Fibroblast of pulmonary artery (primary cell): Measurements from ENCODE around the gene NEK10.

ENCODE experiments used
- DNase-seq: peaks from one replicate; pipeline ENCODE4 v3.0.0-alpha.2; 2010; ENCODE audit warnings: low read depth
- H3K4me3 ChIP-seq: replicated peaks from 2 replicates; pipeline ENCODE4 v1.5.1; 2011; ENCODE audit warnings: low read depth, mild to moderate bottlenecking, control low read depth, low read length, moderate library complexity
- TF ChIP-seq, protein P1 (sequence below): IDR thresholded peaks from 2 replicates; pipeline ENCODE4 v1.5.1; 2011; ENCODE audit warnings: mild to moderate bottlenecking, control low read depth, low read length, inconsistent platforms; ENCODE audit errors: missing control alignments

Gene NEK10

DNA sequence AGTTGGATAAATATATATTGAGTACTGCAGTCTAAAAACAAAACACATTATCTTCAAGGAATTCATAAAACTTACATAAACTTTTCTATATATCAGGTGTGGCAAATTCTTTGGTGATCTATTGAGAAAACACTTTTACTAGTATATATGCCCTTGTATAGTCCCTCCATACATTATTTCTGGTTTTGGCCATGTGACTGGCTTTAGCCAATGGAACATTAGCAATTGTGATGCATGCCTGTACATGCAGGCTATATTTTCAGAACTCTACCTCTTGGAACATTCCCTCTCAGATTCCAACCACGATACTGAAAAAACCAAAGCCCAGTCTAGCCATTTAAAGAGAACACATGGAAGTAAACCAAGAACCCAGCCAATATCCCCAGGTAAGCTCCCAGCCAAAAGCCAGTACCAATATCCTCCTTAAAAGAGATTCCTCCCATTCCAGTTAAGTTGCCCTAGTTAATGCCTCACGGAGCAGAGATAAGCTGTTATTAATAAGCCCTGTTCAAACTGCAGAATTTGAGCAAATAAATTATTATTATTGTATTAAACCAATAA, 152.8 kb downstream of the NEK10 start:
- DNase-seq, result no peak
- H3K4me3 ChIP-seq, result no peak overlapping the region
- TF ChIP-seq, protein P1, sequence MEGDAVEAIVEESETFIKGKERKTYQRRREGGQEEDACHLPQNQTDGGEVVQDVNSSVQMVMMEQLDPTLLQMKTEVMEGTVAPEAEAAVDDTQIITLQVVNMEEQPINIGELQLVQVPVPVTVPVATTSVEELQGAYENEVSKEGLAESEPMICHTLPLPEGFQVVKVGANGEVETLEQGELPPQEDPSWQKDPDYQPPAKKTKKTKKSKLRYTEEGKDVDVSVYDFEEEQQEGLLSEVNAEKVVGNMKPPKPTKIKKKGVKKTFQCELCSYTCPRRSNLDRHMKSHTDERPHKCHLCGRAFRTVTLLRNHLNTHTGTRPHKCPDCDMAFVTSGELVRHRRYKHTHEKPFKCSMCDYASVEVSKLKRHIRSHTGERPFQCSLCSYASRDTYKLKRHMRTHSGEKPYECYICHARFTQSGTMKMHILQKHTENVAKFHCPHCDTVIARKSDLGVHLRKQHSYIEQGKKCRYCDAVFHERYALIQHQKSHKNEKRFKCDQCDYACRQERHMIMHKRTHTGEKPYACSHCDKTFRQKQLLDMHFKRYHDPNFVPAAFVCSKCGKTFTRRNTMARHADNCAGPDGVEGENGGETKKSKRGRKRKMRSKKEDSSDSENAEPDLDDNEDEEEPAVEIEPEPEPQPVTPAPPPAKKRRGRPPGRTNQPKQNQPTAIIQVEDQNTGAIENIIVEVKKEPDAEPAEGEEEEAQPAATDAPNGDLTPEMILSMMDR, result no peak

DNA sequence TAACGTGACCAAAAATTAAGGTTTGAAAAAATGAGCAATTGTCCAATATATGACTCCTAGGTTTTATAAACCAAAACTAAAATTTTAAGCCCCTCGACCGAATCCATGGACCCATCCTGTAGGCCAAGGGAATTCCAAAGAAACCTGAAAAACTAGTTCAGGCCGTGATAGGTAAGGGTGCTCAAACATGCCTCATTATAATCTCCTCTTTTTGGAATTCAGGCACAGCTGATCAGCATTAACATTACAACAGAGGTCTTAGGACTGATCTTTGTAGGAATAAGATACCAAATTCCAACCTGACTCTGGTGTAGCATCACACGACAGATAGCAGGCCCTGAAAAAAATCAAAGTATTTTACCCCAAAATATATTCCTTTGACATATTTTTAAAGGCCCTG, 155.7 kb downstream of the NEK10 start:
- TF ChIP-seq, protein P1, result no peak
- H3K4me3 ChIP-seq, result no peak overlapping the region
- DNase-seq, result no peak

DNA sequence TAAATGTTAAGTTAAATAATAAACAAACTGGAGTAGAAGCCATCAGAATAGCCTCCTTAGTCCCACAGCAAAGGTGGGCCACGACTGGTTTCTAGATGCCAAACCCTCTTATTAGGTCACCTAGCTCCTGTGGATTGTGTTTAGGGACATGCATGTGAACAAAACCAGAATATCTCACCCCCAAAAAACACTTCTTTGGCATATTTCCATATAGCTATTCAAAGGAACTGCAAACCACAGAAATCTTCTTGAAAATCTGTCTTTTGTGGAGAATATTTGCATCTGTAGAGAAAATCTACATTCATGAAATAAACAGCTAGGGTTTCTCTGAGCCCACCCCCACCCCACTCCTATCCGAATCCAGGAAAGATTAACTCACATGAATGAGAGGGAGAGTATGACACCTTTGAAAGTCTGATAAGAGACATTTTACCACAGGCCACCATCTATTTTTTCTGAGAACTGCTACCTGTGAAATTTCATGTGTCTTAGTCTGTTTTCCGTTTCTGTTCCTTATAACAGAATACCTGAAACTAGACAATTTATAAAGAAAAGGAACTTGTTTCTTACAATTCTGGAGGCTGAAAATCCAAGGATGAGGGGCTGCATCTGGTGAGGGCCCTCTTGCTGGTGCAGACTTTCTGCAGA, 159.4 kb downstream of the NEK10 start:
- H3K4me3 ChIP-seq, result no peak overlapping the region
- TF ChIP-seq, protein P1, result no peak
- DNase-seq, result no peak

DNA sequence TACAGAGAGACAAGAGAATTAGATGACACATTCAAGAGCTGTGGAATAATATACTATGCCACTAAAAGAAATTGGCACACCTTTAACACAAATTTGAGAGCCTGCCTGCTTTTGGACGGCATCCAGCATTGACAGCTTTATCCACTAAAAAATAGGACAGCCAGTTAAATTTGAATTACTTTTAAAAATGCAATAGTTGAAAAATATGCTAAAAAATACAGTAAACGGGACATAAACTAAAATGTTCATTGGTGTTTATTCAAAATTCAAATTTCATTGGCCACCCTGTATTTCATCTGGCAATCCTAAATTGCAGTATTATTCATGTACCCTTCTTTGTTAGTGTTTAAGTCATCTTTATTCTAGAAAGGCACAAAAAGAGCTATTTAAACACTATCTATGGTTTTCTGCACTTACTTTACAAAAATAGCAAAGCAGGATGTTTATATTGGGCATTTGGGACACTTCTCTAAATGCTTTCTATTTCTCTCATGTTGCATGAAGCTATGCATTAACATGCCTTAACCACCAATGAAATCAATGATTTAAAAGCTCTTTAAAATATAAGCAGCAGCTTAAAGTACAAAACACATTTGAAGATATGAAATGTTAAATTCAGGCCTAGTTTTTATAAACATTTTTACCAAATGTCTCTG, 160.1 kb downstream of the NEK10 start:
- no peak overlapping the region for H3K4me3 ChIP-seq
- DNase-seq, result no peak
- TF ChIP-seq, protein P1, result no peak

DNA sequence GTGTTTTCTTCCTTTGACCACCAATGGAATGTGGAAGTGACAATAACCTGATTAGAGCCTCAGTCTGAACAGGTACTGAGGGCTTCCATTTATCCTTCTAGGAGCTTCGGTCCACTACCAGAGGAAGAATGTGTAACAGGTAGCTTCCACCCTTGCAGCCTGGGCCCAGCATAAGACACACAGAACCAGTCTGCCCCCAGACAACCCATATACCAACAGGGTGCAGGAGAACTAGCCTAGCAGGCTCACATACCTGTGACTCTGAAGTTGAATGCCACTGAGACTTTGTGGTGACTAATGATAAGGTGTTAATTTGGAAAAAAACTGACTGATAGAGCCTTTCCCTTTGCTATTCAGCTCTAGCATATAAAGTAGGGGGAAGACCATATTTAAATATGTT, 166.2 kb downstream of the NEK10 start:
- H3K4me3 ChIP-seq, result no peak overlapping the region
- DNase-seq, result no peak
- TF ChIP-seq, protein P1, result no peak

DNA sequence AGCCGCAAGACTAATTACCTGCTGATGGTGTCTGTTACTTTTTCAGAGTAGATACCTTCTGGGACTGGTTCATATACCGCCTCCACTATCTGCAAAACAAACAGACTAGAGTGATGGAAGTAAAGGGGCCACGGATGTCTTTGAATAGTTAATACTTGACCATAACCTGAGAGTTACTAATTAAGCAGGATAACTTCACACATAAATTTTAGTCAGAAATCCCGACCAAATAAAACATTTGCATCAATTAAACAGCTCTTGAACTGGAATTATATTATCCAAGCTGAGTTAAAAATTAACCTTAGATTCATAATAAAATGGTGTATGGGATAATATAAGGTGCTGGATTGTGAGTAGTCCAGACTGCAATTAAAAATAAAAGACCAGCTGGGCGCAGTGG, 167.7 kb downstream of the NEK10 start:
- TF ChIP-seq, protein P1, result no peak

More for the DNA sequence above, 167.7 kb downstream of the NEK10 start:
- no peak for DNase-seq
- no peak overlapping the region for H3K4me3 ChIP-seq
